GM23338 (cell line): Measurements from ENCODE around the gene CLHC1. TPM values are rescaled to one million over a fixed set of nuclear protein-coding genes. Genes with fewer than 3 reads are reported as not detected.

Experiments
- ATAC-seq: fragments of 200-7000 bp; cut with Tn5 transposase; 3 replicates; pipeline ENCODE4 v1.9.1; 2020
- DNase-seq: peaks from one replicate; pipeline ENCODE4 v3.0.0-alpha.2; 2015; ENCODE audit warnings: low spot score
- H2AFZ ChIP-seq: fragments of 200-600 bp; sonication (generic); 2 replicates; pipeline ENCODE4 v1.8.0; 2016; ENCODE audit warnings: antibody characterized with exemption, mild to moderate bottlenecking, moderate library complexity
- H3F3A ChIP-seq: fragments of 200-600 bp; sonication (generic); replicated peaks from 2 replicates; pipeline ENCODE4 v1.8.0; 2017; ENCODE audit warnings: antibody characterized with exemption, mixed run types, low read depth
- H3K27ac ChIP-seq: fragments of 200-600 bp; sonication (generic); 2 replicates; pipeline ENCODE4 v1.6.1; 2016; ENCODE audit warnings: low read depth
- H3K27me3 ChIP-seq: fragments of 200-600 bp; sonication (generic); 2 replicates; pipeline ENCODE4 v1.8.0; 2016; ENCODE audit warnings: mild to moderate bottlenecking, mixed run types, moderate library complexity; ENCODE audit not compliant: insufficient read depth
- H3K36me3 ChIP-seq: fragments of 200-600 bp; sonication (generic); 2 replicates; pipeline ENCODE4 v1.8.0; 2016; ENCODE audit warnings: mild to moderate bottlenecking; ENCODE audit not compliant: insufficient read depth
- H3K4me1 ChIP-seq: fragments of 200-600 bp; sonication (generic); 2 replicates; pipeline ENCODE4 v1.8.0; 2016; ENCODE audit warnings: mild to moderate bottlenecking, moderate library complexity; ENCODE audit not compliant: insufficient read depth
- H3K4me2 ChIP-seq: fragments of 200-600 bp; sonication (generic); 2 replicates; pipeline ENCODE4 v1.7.1; 2017; ENCODE audit warnings: mixed run types
- H3K4me3 ChIP-seq: fragments of 200-600 bp; sonication (generic); 2 replicates; pipeline ENCODE4 v1.6.1; 2016; ENCODE audit warnings: mixed run types
- H3K79me2 ChIP-seq: fragments of 200-600 bp; sonication (generic); replicated peaks from 2 replicates; pipeline ENCODE4 v1.8.0; 2017; ENCODE audit warnings: mild to moderate bottlenecking; ENCODE audit not compliant: insufficient read depth
- H3K9me2 ChIP-seq: fragments of 200-600 bp; sonication (generic); 2 replicates; pipeline ENCODE4 v1.8.0; 2017; ENCODE audit not compliant: insufficient read depth
- H4K20me1 ChIP-seq: fragments of 200-600 bp; sonication (generic); replicated peaks from 2 replicates; pipeline ENCODE4 v1.8.0; 2017; ENCODE audit warnings: mild to moderate bottlenecking; ENCODE audit not compliant: insufficient read depth
- H3K27ac Mint-ChIP-seq: 2 replicates; pipeline ENCODE4 v1.8.0; 2020; ENCODE audit warnings: inconsistent platforms, mild to moderate bottlenecking, moderate library complexity, mixed read lengths
- H3K27me3 Mint-ChIP-seq: 3 replicates; pipeline ENCODE4 v1.8.0; 2022; ENCODE audit warnings: low read depth, mild to moderate bottlenecking, moderate library complexity, mixed read lengths, inconsistent platforms; ENCODE audit not compliant: insufficient read depth, poor library complexity
- H3K36me3 Mint-ChIP-seq: 3 replicates; pipeline ENCODE4 v1.8.0; 2021; ENCODE audit warnings: low read depth, mild to moderate bottlenecking, inconsistent platforms, moderate library complexity, mixed read lengths
- H3K4me1 Mint-ChIP-seq: 3 replicates; pipeline ENCODE4 v1.8.0; 2020; ENCODE audit warnings: mild to moderate bottlenecking, inconsistent platforms, mixed read lengths
- H3K4me3 Mint-ChIP-seq: 3 replicates; pipeline ENCODE4 v1.8.0; 2021; ENCODE audit warnings: moderate library complexity, mild to moderate bottlenecking, inconsistent platforms, mixed read lengths
- H3K9me3 Mint-ChIP-seq: 3 replicates; pipeline ENCODE4 v1.8.0; 2020; ENCODE audit warnings: moderate library complexity, mild to moderate bottlenecking, inconsistent platforms, mixed read lengths
- CREB1 ChIP-seq: fragments of 250-450 bp; sonication (Bioruptor Pico); IDR thresholded peaks from 2 replicates; pipeline ENCODE4 v1.5.0; 2020; ENCODE audit warnings: low read depth, mild to moderate bottlenecking, moderate library complexity
- EZH2 ChIP-seq: fragments of 200-600 bp; sonication (generic); IDR thresholded peaks from one replicate; pipeline ENCODE4 v1.8.0; 2017; ENCODE audit warnings: antibody characterized with exemption, mild to moderate bottlenecking, low read depth; ENCODE audit not compliant: unreplicated experiment
- EZH2phosphoT487 ChIP-seq: fragments of 200-600 bp; sonication (generic); IDR thresholded peaks from one replicate; pipeline ENCODE4 v1.8.1; 2018; ENCODE audit warnings: antibody characterized with exemption; ENCODE audit not compliant: unreplicated experiment
- JUNB ChIP-seq: IDR thresholded peaks from one replicate; pipeline ENCODE4 v1.6.1; 2016; ENCODE audit warnings: antibody characterized with exemption; ENCODE audit not compliant: unreplicated experiment
- NANOG ChIP-seq: IDR thresholded peaks from 2 replicates; pipeline ENCODE4 v1.6.1; 2016; ENCODE audit warnings: antibody characterized with exemption, borderline replicate concordance
- POLR2AphosphoS5 ChIP-seq: IDR thresholded peaks from 2 replicates; pipeline ENCODE4 v1.6.1; 2016; ENCODE audit warnings: antibody characterized with exemption, low read depth
- REST ChIP-seq: IDR thresholded peaks from one replicate; pipeline ENCODE4 v1.6.1; 2018; ENCODE audit warnings: antibody characterized with exemption; ENCODE audit not compliant: unreplicated experiment
- STAT1 ChIP-seq: IDR thresholded peaks from one replicate; pipeline ENCODE4 v1.6.1; 2016; ENCODE audit warnings: antibody characterized with exemption; ENCODE audit not compliant: unreplicated experiment
- ZNF114 ChIP-seq: fragments of 250-450 bp; sonication (Bioruptor Pico); IDR thresholded peaks from 2 replicates; pipeline ENCODE4 v1.5.0; 2020; ENCODE audit warnings: mild to moderate bottlenecking, moderate library complexity
- ZNF331 ChIP-seq: fragments of 250-450 bp; sonication (Bioruptor Pico); IDR thresholded peaks from 2 replicates; pipeline ENCODE4 v1.5.0; 2020; ENCODE audit warnings: low read depth, mild to moderate bottlenecking, moderate library complexity
- ZNF462 ChIP-seq: fragments of 250-450 bp; sonication (Bioruptor Pico); IDR thresholded peaks from 2 replicates; pipeline ENCODE4 v1.5.0; 2020; ENCODE audit warnings: mild to moderate bottlenecking, moderate library complexity
- polyA plus RNA-seq: library from polyadenylated mRNA; unstranded; fragments of >200 nt; fragmentation: Nextera tagmentation; extraction: Ambion mirVana; gene quantifications from 2 replicates; pipeline ENCODE4 v1.2.1, GENCODE V29; 2016
- total RNA-seq: library from RNA; depleted of rRNA; stranded (reverse); fragments of >200 nt; shearing (Covaris generic); gene quantifications from 2 replicates; pipeline ENCODE4 v1.2.3, GENCODE V29; 2014
- TF ChIP-seq, protein P1 (sequence below): IDR thresholded peaks from 2 replicates; pipeline ENCODE4 v1.6.1; 2016; ENCODE audit warnings: antibody characterized with exemption
- TF ChIP-seq, protein P2 (sequence below), 2 experiments: fragments of 200-600 bp in 1 of 2; sonication (generic) in 1 of 2; conservative IDR thresholded peaks; 2 replicates each; pipeline versions ENCODE4 v1.5.1 to v1.6.1; 2016 to 2017; ENCODE audit warnings: antibody characterized with exemption in 2 of 2, low read depth in 2 of 2, mild to moderate bottlenecking in 2 of 2, moderate library complexity in 1 of 2

CLHC1 gene
- total and polyA plus RNA-seq, 2 experiments from 2014 or later, result 3.1 to 5.0 TPM

DNA sequence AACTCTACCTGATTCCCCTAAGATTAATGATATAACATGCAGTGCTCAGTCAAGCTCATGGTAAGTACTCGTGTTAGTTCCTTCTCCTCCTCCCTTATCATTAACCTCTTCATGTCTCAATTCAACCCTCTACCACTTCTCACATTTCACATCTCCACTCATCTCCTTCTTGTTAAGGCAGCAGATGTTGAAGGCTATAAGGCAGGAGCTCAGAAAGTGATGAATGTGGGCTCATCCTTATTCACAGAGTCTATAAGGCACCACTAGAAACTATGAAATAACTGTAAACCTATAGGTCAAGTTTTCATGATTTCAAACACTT is 56.0 kb downstream of the CLHC1 start:
- Mint-ChIP-seq H3K27ac (no peak overlapping the region), H3K27me3 (no peaks in the 10 kb centered on the region), H3K9me3 (no peaks in the 10 kb centered on the region), H3K36me3 (no peaks in the 10 kb centered on the region; the same call in 2 of the 3 replicates), H3K4me3 (no peak overlapping the region), H3K4me1 (peaks cover 11% of the 10 kb centered on the region)
- Histone ChIP-seq H2AFZ (no peak overlapping the region), H3K27ac (no peak overlapping the region), H3F3A (no peaks in the 10 kb centered on the region), H3K9me2 (no peaks in the 10 kb centered on the region), H3K79me2 (no peaks in the 10 kb centered on the region), H3K4me3 (no peak overlapping the region), H3K4me2 (no peak overlapping the region), H3K36me3 (no peaks in the 10 kb centered on the region), H3K27me3 (no peaks in the 10 kb centered on the region), H3K4me1 (peaks cover 19% of the 10 kb centered on the region), H4K20me1 (no peaks in the 10 kb centered on the region)
- no peak for ATAC-seq
- no peak for TF ChIP-seq ZNF331 (CRISPR knock-in tag)
- no peak for TF ChIP-seq POLR2AphosphoS5
- no peak for TF ChIP-seq ZNF114 (CRISPR knock-in tag)
- TF ChIP-seq EZH2phosphoT487, result no peak
- no peak for TF ChIP-seq ZNF462
- no peak for TF ChIP-seq NANOG
- TF ChIP-seq EZH2, result no peak
- TF ChIP-seq JUNB, result no peak
- TF ChIP-seq, protein P1, sequence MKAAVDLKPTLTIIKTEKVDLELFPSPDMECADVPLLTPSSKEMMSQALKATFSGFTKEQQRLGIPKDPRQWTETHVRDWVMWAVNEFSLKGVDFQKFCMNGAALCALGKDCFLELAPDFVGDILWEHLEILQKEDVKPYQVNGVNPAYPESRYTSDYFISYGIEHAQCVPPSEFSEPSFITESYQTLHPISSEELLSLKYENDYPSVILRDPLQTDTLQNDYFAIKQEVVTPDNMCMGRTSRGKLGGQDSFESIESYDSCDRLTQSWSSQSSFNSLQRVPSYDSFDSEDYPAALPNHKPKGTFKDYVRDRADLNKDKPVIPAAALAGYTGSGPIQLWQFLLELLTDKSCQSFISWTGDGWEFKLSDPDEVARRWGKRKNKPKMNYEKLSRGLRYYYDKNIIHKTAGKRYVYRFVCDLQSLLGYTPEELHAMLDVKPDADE, result no peak
- no peak for TF ChIP-seq CREB1 (CRISPR knock-in tag)
- no peak for TF ChIP-seq REST
- TF ChIP-seq, protein P2, sequence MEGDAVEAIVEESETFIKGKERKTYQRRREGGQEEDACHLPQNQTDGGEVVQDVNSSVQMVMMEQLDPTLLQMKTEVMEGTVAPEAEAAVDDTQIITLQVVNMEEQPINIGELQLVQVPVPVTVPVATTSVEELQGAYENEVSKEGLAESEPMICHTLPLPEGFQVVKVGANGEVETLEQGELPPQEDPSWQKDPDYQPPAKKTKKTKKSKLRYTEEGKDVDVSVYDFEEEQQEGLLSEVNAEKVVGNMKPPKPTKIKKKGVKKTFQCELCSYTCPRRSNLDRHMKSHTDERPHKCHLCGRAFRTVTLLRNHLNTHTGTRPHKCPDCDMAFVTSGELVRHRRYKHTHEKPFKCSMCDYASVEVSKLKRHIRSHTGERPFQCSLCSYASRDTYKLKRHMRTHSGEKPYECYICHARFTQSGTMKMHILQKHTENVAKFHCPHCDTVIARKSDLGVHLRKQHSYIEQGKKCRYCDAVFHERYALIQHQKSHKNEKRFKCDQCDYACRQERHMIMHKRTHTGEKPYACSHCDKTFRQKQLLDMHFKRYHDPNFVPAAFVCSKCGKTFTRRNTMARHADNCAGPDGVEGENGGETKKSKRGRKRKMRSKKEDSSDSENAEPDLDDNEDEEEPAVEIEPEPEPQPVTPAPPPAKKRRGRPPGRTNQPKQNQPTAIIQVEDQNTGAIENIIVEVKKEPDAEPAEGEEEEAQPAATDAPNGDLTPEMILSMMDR (conservative IDR thresholded peaks at IDR 0.05; ENCODE audit: low read depth in 2 of 2), result no peak
- no peak for TF ChIP-seq STAT1
- no peak for DNase-seq
